Measurements from ENCODE around the gene FILIP1L. TPM values are rescaled to one million over a fixed set of nuclear protein-coding genes. Genes with fewer than 3 reads are reported as not detected.

The FILIP1L gene
- total and polyA plus RNA-seq, 2 of the 4 experiments (the other 2 are of a cell fraction), result 11.5 to 19.9 TPM

DNA sequence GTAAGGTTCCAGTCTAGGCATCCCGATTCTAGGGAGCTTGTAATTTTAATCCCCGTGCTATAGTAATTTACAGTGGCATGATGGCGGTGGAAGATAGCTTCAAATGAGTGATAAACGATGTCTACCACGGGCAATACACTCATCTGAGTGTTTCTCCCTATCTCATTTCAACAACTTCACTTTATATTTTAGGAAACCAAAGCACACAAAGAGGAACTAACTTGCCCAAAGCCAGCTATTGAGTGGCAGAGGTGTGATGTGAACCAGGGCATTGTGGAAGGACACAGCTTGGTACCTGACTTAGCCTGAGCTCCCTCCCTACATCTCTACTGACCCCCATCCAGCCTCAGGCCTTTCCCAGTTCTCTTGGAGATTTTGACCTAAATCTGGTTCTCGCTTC lies 16.9 kb upstream of the FILIP1L start:
- H3K27me3 ChIP-seq (ENCODE audit: control insufficient read depth, insufficient read depth, low read length), result no peaks in the 10 kb centered on the region
- no peaks in the 10 kb centered on the region for H3K36me3 ChIP-seq (ENCODE audit: control insufficient read depth, insufficient read depth, low read length)
- no peak for ATAC-seq (ENCODE audit: low read depth)
- no CpG with 5 or more reads among the region's 6 CpGs for WGBS, 2 experiments (ENCODE audit: extremely low coverage in 2 of 2, insufficient read length in 1 of 2)
- CTCF ChIA-PET, result no interaction called here
- H2BK120ac ChIP-seq (ENCODE audit: low read depth, low read length), result no peak overlapping the region
- no TSS peak for BruUV-seq (replicated peaks)
- H3K4me2 ChIP-seq (ENCODE audit: low read depth, low read length), result no peak overlapping the region
- H2AFZ ChIP-seq (replicated peaks; ENCODE audit: low read length, poor library complexity), result no peak overlapping the region
- no peaks in the 10 kb centered on the region for H3K9me3 ChIP-seq (ENCODE audit: control insufficient read depth, insufficient read depth, low read length)
- H3K9me1 ChIP-seq (ENCODE audit: insufficient read depth, low read length), result peaks cover 3% of the 10 kb centered on the region; the same call in 1 of the 2 replicates
- H3K23ac ChIP-seq (ENCODE audit: low read depth, low read length), result no peak overlapping the region
- H3K4me1 ChIP-seq (ENCODE audit: control insufficient read depth, insufficient read depth, low read length), result no peaks in the 10 kb centered on the region
- H3K4me3 ChIP-seq (ENCODE audit: insufficient read depth, low read depth, low read length), result no peak overlapping the region
- no peaks in the 10 kb centered on the region for H4K20me1 ChIP-seq (ENCODE audit: insufficient read depth, low read length)
- no peak overlapping the region for H2BK20ac ChIP-seq (ENCODE audit: low read depth, low read length)
- intact Hi-C loops (cut with micrococcal nuclease) (no loop called here), dilution Hi-C loops (cut with HindIII; ENCODE audit: low sequenced_read_pairs, unreplicated experiment) (no loop called here), in situ Hi-C loops (cut with MboI; ENCODE audit: low sequenced_read_pairs) (no loop called here)
- H2BK15ac ChIP-seq (ENCODE audit: low read depth, low read length), result no peak overlapping the region
- no peaks in the 10 kb centered on the region for H3K79me1 ChIP-seq (ENCODE audit: low read depth in 1 of 2, low read length in 2 of 2)
- no peak overlapping the region for H3K14ac ChIP-seq (replicated peaks; ENCODE audit: low read depth, low read length)
- H2AK5ac ChIP-seq (ENCODE audit: low read depth, low read length), result no peak overlapping the region
- POLR2A ChIA-PET (ENCODE audit: unreplicated experiment), result no interaction called here
- H4K5ac ChIP-seq (ENCODE audit: low read depth, low read length), result no peak overlapping the region
- no peak for DNase-seq
- H3K9ac ChIP-seq (ENCODE audit: low read depth, low read length), result no peak overlapping the region
- H3K27ac ChIP-seq (ENCODE audit: insufficient read depth, low read length), result no peak overlapping the region
- no peak overlapping the region for H4K91ac ChIP-seq (ENCODE audit: insufficient read depth, low read depth, low read length)
- no peak overlapping the region for H3K56ac ChIP-seq (ENCODE audit: extremely low read depth, insufficient read depth, low read length)
- no peak overlapping the region for H2BK5ac ChIP-seq (ENCODE audit: low read depth, low read length, poor library complexity, severe bottlenecking)
- TF ChIP-seq CEBPB (IDR thresholded peaks at IDR 0.05; ENCODE audit: low read depth, low read length), result no peak
- TF ChIP-seq, protein P1, sequence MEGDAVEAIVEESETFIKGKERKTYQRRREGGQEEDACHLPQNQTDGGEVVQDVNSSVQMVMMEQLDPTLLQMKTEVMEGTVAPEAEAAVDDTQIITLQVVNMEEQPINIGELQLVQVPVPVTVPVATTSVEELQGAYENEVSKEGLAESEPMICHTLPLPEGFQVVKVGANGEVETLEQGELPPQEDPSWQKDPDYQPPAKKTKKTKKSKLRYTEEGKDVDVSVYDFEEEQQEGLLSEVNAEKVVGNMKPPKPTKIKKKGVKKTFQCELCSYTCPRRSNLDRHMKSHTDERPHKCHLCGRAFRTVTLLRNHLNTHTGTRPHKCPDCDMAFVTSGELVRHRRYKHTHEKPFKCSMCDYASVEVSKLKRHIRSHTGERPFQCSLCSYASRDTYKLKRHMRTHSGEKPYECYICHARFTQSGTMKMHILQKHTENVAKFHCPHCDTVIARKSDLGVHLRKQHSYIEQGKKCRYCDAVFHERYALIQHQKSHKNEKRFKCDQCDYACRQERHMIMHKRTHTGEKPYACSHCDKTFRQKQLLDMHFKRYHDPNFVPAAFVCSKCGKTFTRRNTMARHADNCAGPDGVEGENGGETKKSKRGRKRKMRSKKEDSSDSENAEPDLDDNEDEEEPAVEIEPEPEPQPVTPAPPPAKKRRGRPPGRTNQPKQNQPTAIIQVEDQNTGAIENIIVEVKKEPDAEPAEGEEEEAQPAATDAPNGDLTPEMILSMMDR (conservative IDR thresholded peaks at IDR 0.05; ENCODE audit: low read depth, low read length), result no peak
- H3K18ac ChIP-seq (ENCODE audit: low read depth, low read length), result no peak overlapping the region
- H2AK9ac ChIP-seq (replicated peaks; ENCODE audit: low read depth, low read length, poor library complexity), result no peak overlapping the region
- H4K8ac ChIP-seq (ENCODE audit: low read depth in 2 of 2, low read length in 2 of 2), result no peak overlapping the region
- H3K4ac ChIP-seq (ENCODE audit: low read depth, low read length), result no peak overlapping the region

Data from IMR-90 (cell line).